Heart left ventricle (tissue), 16 donors: ENCODE measurements around the gene DSC3. TPM values are rescaled to one million over a fixed set of nuclear protein-coding genes. Genes with fewer than 3 reads are reported as not detected.

ENCODE experiments used
- ATAC-seq, 4 donors: fragments of 200-7000 bp; cut with Tn5 transposase; one replicate each; pipeline ENCODE4 v1.9.1; 2020 to 2022; ENCODE audit warnings: moderate library complexity in 4 of 4, mild to moderate bottlenecking in 3 of 4, moderate number of reproducible peaks in 1 of 4
- DNase-seq, 5 donors: peaks; one replicate each; pipeline ENCODE4 v3.0.0-alpha.2; 2020
- H3K27ac ChIP-seq, 12 donors: fragments of 200-600 bp; sonication (generic) in 4 of 12; one replicate each; pipeline versions ENCODE4 v1.5.0 to v1.8.0; 2016 to 2022; ENCODE audit warnings: mild to moderate bottlenecking in 2 of 12
- H3K27me3 ChIP-seq, 9 donors: fragments of 200-600 bp; sonication (generic) in 2 of 9; one replicate each; pipeline versions ENCODE4 v1.5.1 to v1.8.0; 2016 to 2022; ENCODE audit warnings: mild to moderate bottlenecking in 3 of 9
- H3K36me3 ChIP-seq, 9 donors: fragments of 200-600 bp; sonication (generic) in 2 of 9; one replicate each; pipeline versions ENCODE4 v1.5.0 to v1.8.0; 2018 to 2022; ENCODE audit warnings: mild to moderate bottlenecking in 2 of 9
- H3K4me1 ChIP-seq, 12 donors: fragments of 200-600 bp; sonication (generic) in 4 of 12; one replicate each; pipeline versions ENCODE4 v1.5.0 to v1.8.0; 2016 to 2022; ENCODE audit warnings: mild to moderate bottlenecking in 3 of 12
- H3K4me3 ChIP-seq, 12 donors: fragments of 200-600 bp; sonication (generic) in 4 of 12; one replicate each; pipeline versions ENCODE4 v1.5.0 to v1.8.0; 2017 to 2022; ENCODE audit warnings: mild to moderate bottlenecking in 9 of 12, moderate library complexity in 4 of 12
- H3K9me3 ChIP-seq, 12 donors: fragments of 200-600 bp; sonication (generic) in 4 of 12; one replicate each; pipeline versions ENCODE4 v1.5.0 to v1.8.0; 2016 to 2022; ENCODE audit warnings: mild to moderate bottlenecking in 1 of 12
- CTCF ChIP-seq, 12 donors: fragments of 200-600 bp; sonication (generic) in 4 of 12; IDR thresholded peaks; one replicate each; pipeline versions ENCODE4 v1.5.0 to v1.8.0; 2018 to 2022; ENCODE audit warnings: antibody characterized with exemption in 12 of 12, mild to moderate bottlenecking in 5 of 12
- POLR2A ChIP-seq, 2 donors: fragments of 450-650 bp; IDR thresholded peaks; one replicate each; pipeline ENCODE4 v1.6.1; 2017; ENCODE audit warnings: antibody characterized with exemption in 2 of 2, mild to moderate bottlenecking in 2 of 2, moderate library complexity in 2 of 2
- WGBS, 4 donors: extraction: QIAGEN DNeasy Blood & Tissue Kit in 2 of 4; methylation state at CpG; one replicate each; pipeline versions ENCODE4 v1.1.5 to v1.1.7; 2013 to 2018; 5-methylcytosine and 5-hydroxymethylcytosine counted together
- intact Hi-C, 10 donors: fragments of 100-400 bp; cut with DNase I; formaldehyde crosslinking; loops; one replicate each; pipeline versions ENCODE4 v1.11.1 to v1.14.2; 2022
- polyA plus RNA-seq, 2 donors: library from polyadenylated mRNA; stranded (reverse); fragments of 200-250 nt; gene quantifications; one replicate each; pipeline ENCODE4 v1.2.3, GENCODE V29; 2013
- total RNA-seq, 9 donors: library from RNA; depleted of rRNA in 2 of 9; stranded (reverse); fragments of >200 nt in 2 of 9; fragmentation: NEBNext Ultra II Directional in 3 of 9; extraction: Animal tissue kit (Norgen Biotek cat#: 25700) in 3 of 9; gene quantifications; one replicate each; pipeline versions ENCODE4 v1.1.0 to v1.2.4, GENCODE V29; 2016 to 2023
- donor health status: ischemic (EF 13 %, LVEDD 7.1; RV severe dilation, severe dysfunction).
- donor health status: healthy with polysubstance abuse.
- donor health status: DM: no; HTN: yes; CAD: no.
- donor health status: DM: no; HTN: no; CAD: no.
- donor health status: ischemic (EF 25% LVEDD 6.9; RV normal size, moderate dysfunction).
- donor health status: ischemic (EF 25% LVEDD 5.7; RV mildly dilated, moderate dysfunction).
- donor health status: healthy.
- donor health status: DM: yes; HTN: yes; CAD: no.
- donor health status: ischemic (EF 35%, LVEDD 5.7; RV mildly dilated, moderate dysfunction).
- donor health status: nonischemic (EF 11% LVEDD 7.7; RV severe dilation, severe dysfunction).
- donor health status: DM: yes; HTN: yes; CAD: no.
- donor health status: PGD.
- donor health status: ischemic (EF 29% LVEDD 5.4; RV normal size, mild dysfunction).
- donor health status: nonischemic (EF 23%, LVEDD 6.1; RV moderate dilation, normal function).

DSC3 gene
- total and polyA plus RNA-seq, 11 donors: 0.04 to 10.9 (median 0.13) TPM; not detected in 2

GRCh38 chr18:31065036-31065773 lies 22.7 kb upstream of the DSC3 start:
- DNase-seq (no peak), ATAC-seq (no peak)
- Histone ChIP-seq H3K4me1 (no peaks in the 10 kb centered on the region), H3K36me3 (peaks cover 0 to 32% (median 16%) of the 10 kb centered on the region in 9 donors), H3K27me3 (no peaks in the 10 kb centered on the region), H3K27ac (no peak overlapping the region), H3K4me3 (no peak overlapping the region), H3K9me3 (no peaks in the 10 kb centered on the region)
- WGBS, 4 donors: 77 to 83% (median 81%) methylated on average over 6 of the region's 6 CpGs
- intact Hi-C loops: no loop called here
- TF ChIP-seq POLR2A (IDR thresholded peaks at IDR 0.05) (no peak), CTCF (IDR thresholded peaks at IDR 0.05) (no peak)

- Histone ChIP-seq H3K4me3 (no peak overlapping the region), H3K27ac (no peak overlapping the region), H3K4me1 (no peaks in the 10 kb centered on the region), H3K36me3 (peaks cover 0 to 22% (median 15%) of the 10 kb centered on the region in 9 donors), H3K9me3 (no peaks in the 10 kb centered on the region), H3K27me3 (peaks cover 0 to 2% (median 0%) of the 10 kb centered on the region in 9 donors)
- ATAC-seq (no peak), DNase-seq (no peak)
- TF ChIP-seq CTCF (IDR thresholded peaks at IDR 0.05): no peak
- WGBS, 4 donors: 56 to 70% (median 68%) methylated on average over 1 of the region's 1 CpG
- intact Hi-C loops: loop anchor here in 1 of 10 donors (5.0 kb wide), 1 partner anchor 33 kb away; no protein-coding TSS in a partner anchor
Measured at GRCh38 chr18:31064130-31064529, 21.6 kb upstream of the DSC3 start.

GRCh38 chr18:31061945-31062344 lies 19.4 kb upstream of the DSC3 start:
- Histone ChIP-seq H3K4me3 (no peak overlapping the region), H3K27me3 (peaks cover 0 to 5% (median 0%) of the 10 kb centered on the region in 9 donors), H3K36me3 (peaks cover 0 to 3% (median 0%) of the 10 kb centered on the region in 9 donors), H3K9me3 (no peaks in the 10 kb centered on the region), H3K27ac (no peak overlapping the region), H3K4me1 (no peaks in the 10 kb centered on the region)
- DNase-seq (no peak), ATAC-seq (no peak)
- intact Hi-C loops: loop anchor here in 1 of 10 donors (5.0 kb wide), 1 partner anchor 35 kb away; no protein-coding TSS in a partner anchor
- TF ChIP-seq CTCF (IDR thresholded peaks at IDR 0.05) (no peak), POLR2A (IDR thresholded peaks at IDR 0.05) (no peak)
- 48 to 61% (median 56%) methylated on average over 4 of the region's 4 CpGs for WGBS, 4 donors

- no peaks in the 10 kb centered on the region for H3K4me1 ChIP-seq
- 89 to 97% (median 90%) methylated on average over 3 of the region's 3 CpGs for WGBS, 4 donors
- no peak overlapping the region for H3K4me3 ChIP-seq
- H3K36me3 ChIP-seq: no peaks in the 10 kb centered on the region
- no peak for TF ChIP-seq POLR2A (IDR thresholded peaks at IDR 0.05)
- intact Hi-C loops: no loop called here
- ATAC-seq (no peak), DNase-seq (no peak)
- H3K27me3 ChIP-seq: peaks cover 0 to 10% (median 0%) of the 10 kb centered on the region in 9 donors
- no peaks in the 10 kb centered on the region for H3K9me3 ChIP-seq
- H3K27ac ChIP-seq: no peak overlapping the region
Measured at GRCh38 chr18:31058897-31059296, 16.4 kb upstream of the DSC3 start.
